HCT116 (cell line): Measurements from ENCODE around the gene ERC1. TPM values are rescaled to one million over a fixed set of nuclear protein-coding genes. Genes with fewer than 3 reads are reported as not detected.

Source experiments
- ATAC-seq: fragments of 200-7000 bp; cut with Tn5 transposase; 2 replicates; pipeline ENCODE4 v1.9.1; 2020; ENCODE audit warnings: mild to moderate bottlenecking, moderate library complexity
- BruUV-seq: library from RNA; stranded (reverse); fragments of 400-500 nt; replicated peaks from 2 replicates; lab custom pipeline; 2021; lab: Mats Ljungman, UMichigan
- CTCF ChIA-PET: fragments of 300-600 bp; sonication (Branson Sonifier 250); formaldehyde crosslinking; loops from one replicate; lab custom pipeline; 2021; ENCODE audit warnings: antibody characterized with exemption; lab: Charles Lee
- POLR2A ChIA-PET: fragments of 300-600, 350-600 bp; sonication (Branson Sonifier 250); formaldehyde crosslinking; loops from one replicate; lab custom pipeline; 2021; ENCODE audit warnings: antibody characterized with exemption; lab: Charles Lee
- RAD21 ChIA-PET, 2 experiments: fragments of 300-600 bp; sonication (Branson Sonifier 250); formaldehyde crosslinking; loops; one replicate each; lab custom pipeline; 2023; ENCODE audit warnings: low total read pairs in 2 of 2; ENCODE audit not compliant: uncharacterized antibody in 2 of 2, unreplicated experiment in 2 of 2, low non-redundant PET in 1 of 2; lab: Charles Lee
- DNase-seq: peaks from one replicate; pipeline ENCODE4 v3.0.0-alpha.2; 2010; ENCODE audit warnings: low read depth, low spot score
- H2AFZ ChIP-seq: fragments of 200-600 bp; shearing (Covaris generic), sonication (generic); 2 replicates; pipeline ENCODE4 v1.6.1; 2017; ENCODE audit warnings: low read depth, mixed run types, mixed read lengths, antibody characterized with exemption, low read length; ENCODE audit not compliant: poor library complexity, severe bottlenecking
- H3K27ac ChIP-seq: 2 replicates; pipeline ENCODE4 v1.5.1; 2012; ENCODE audit warnings: low read depth, low read length
- H3K27me3 ChIP-seq: fragments of 200-600 bp; sonication (generic); 2 replicates; pipeline ENCODE4 v1.6.1; 2016; ENCODE audit warnings: mixed run types, low read length, mixed read lengths; ENCODE audit not compliant: insufficient read depth
- H3K36me3 ChIP-seq, 2 experiments: fragments of 200-500 bp in 1 of 2; fragments of 200-600 bp in 1 of 2; sonication (Bioruptor generic) in 1 of 2; sonication (generic) in 1 of 2; 2 replicates each; pipeline versions ENCODE4 v1.5.1 to v1.6.1; 2014 to 2016; ENCODE audit warnings: low read length in 2 of 2, inconsistent platforms in 1 of 2, mixed read lengths in 1 of 2, mixed run types in 1 of 2; ENCODE audit not compliant: insufficient read depth in 2 of 2, control insufficient read depth in 1 of 2
- H3K4me1 ChIP-seq, 2 experiments: fragments of 200-600 bp in 1 of 2; sonication (generic) in 1 of 2; 2 replicates each; pipeline versions ENCODE4 v1.5.1 to v1.6.1; 2012 to 2017; ENCODE audit warnings: low read length in 2 of 2, inconsistent platforms in 1 of 2, mild to moderate bottlenecking in 1 of 2, mixed read lengths in 1 of 2, mixed run types in 1 of 2, moderate library complexity in 1 of 2; ENCODE audit not compliant: insufficient read depth in 2 of 2, control insufficient read depth in 1 of 2
- H3K4me2 ChIP-seq: fragments of 200-600 bp; sonication (generic); 2 replicates; pipeline ENCODE4 v1.6.1; 2017; ENCODE audit warnings: mixed run types, low read length, mixed read lengths
- H3K4me3 ChIP-seq, 2 experiments: fragments of 200-600 bp in 1 of 2; sonication (generic) in 1 of 2; replicated peaks in 1 of 2; 2 replicates each; pipeline ENCODE4 v1.5.1; 2011 to 2016; ENCODE audit warnings: low read length in 2 of 2, control low read depth in 1 of 2, low read depth in 1 of 2, mild to moderate bottlenecking in 1 of 2, mixed read lengths in 1 of 2, mixed run types in 1 of 2
- H3K79me2 ChIP-seq: fragments of 200-600 bp; sonication (generic); 2 replicates; pipeline ENCODE4 v1.6.1; 2017; ENCODE audit warnings: mild to moderate bottlenecking, mixed run types, low read length, moderate library complexity, mixed read lengths; ENCODE audit not compliant: insufficient read depth
- H3K9ac ChIP-seq: fragments of 200-600 bp; sonication (generic); 2 replicates; pipeline ENCODE4 v1.6.1; 2016; ENCODE audit warnings: low read length, mixed read lengths
- H3K9me2 ChIP-seq: fragments of 200-600 bp; sonication (generic), shearing (Covaris generic); 2 replicates; pipeline ENCODE4 v1.6.1; 2017; ENCODE audit warnings: mixed run types, mild to moderate bottlenecking, moderate library complexity; ENCODE audit not compliant: insufficient read depth
- H3K9me3 ChIP-seq, 2 experiments: fragments of 200-500 bp in 1 of 2; fragments of 200-600 bp in 1 of 2; sonication (Bioruptor generic) in 1 of 2; sonication (generic) in 1 of 2; 2 replicates each; pipeline ENCODE4 v1.6.1; 2014 to 2017; ENCODE audit warnings: low read length in 2 of 2, mixed read lengths in 2 of 2, inconsistent platforms in 1 of 2, low read depth in 1 of 2, mild to moderate bottlenecking in 1 of 2, mixed run types in 1 of 2, moderate library complexity in 1 of 2; ENCODE audit not compliant: control insufficient read depth in 1 of 2, insufficient read depth in 1 of 2
- H4K20me1 ChIP-seq: fragments of 200-600 bp; sonication (generic), shearing (Covaris generic); 2 replicates; pipeline ENCODE4 v1.6.1; 2017; ENCODE audit warnings: mixed run types, mild to moderate bottlenecking, moderate library complexity; ENCODE audit not compliant: insufficient read depth
- CBX3 ChIP-seq: IDR thresholded peaks from 2 replicates; pipeline ENCODE4 v1.6.1; 2012; ENCODE audit warnings: low read depth
- CEBPB ChIP-seq: IDR thresholded peaks from 2 replicates; pipeline ENCODE4 v1.6.1; 2012; ENCODE audit warnings: low read depth
- EGR1 ChIP-seq: IDR thresholded peaks from 2 replicates; pipeline ENCODE4 v1.6.1; 2012; ENCODE audit warnings: low read depth
- ELF1 ChIP-seq: IDR thresholded peaks from 2 replicates; pipeline ENCODE4 v1.6.1; 2012; ENCODE audit warnings: low read depth, borderline replicate concordance
- EZH2phosphoT487 ChIP-seq: fragments of 200-600 bp; IDR thresholded peaks from 2 replicates; pipeline ENCODE4 v1.6.1; 2018; ENCODE audit warnings: antibody characterized with exemption, borderline replicate concordance
- FOSL1 ChIP-seq: IDR thresholded peaks from 2 replicates; pipeline ENCODE4 v1.6.1; 2012; ENCODE audit warnings: low read depth
- POLR2A ChIP-seq: IDR thresholded peaks from 2 replicates; pipeline ENCODE4 v1.7.0; 2011; ENCODE audit warnings: borderline replicate concordance; ENCODE audit not compliant: insufficient read depth, insufficient read length; ENCODE audit errors: extremely low read depth
- POLR2AphosphoS5 ChIP-seq: IDR thresholded peaks from 2 replicates; pipeline ENCODE4 v1.6.1; 2011; ENCODE audit warnings: mild to moderate bottlenecking, low read depth, low read length, moderate library complexity
- SIN3A ChIP-seq: IDR thresholded peaks from 2 replicates; pipeline ENCODE4 v1.6.1; 2012; ENCODE audit warnings: low read depth
- SP1 ChIP-seq: IDR thresholded peaks from 2 replicates; pipeline ENCODE4 v1.6.1; 2012; ENCODE audit warnings: low read depth
- TCF7L2 ChIP-seq: IDR thresholded peaks from 2 replicates; pipeline ENCODE4 v1.7.0; 2011; ENCODE audit warnings: borderline replicate concordance, inconsistent platforms; ENCODE audit not compliant: insufficient read depth, insufficient read length; ENCODE audit errors: extremely low read depth
- YY1 ChIP-seq: IDR thresholded peaks from 2 replicates; pipeline ENCODE4 v1.6.1; 2011; ENCODE audit warnings: low read length, low read depth, moderate library complexity, mild to moderate bottlenecking; ENCODE audit not compliant: insufficient replicate concordance; ENCODE audit errors: extremely low read depth
- ZFX ChIP-seq: fragments of 450-650 bp; IDR thresholded peaks from 2 replicates; pipeline ENCODE4 v1.6.1; 2017
- ZNF274 ChIP-seq: fragments of 200-500 bp; sonication (Bioruptor generic); IDR thresholded peaks from 2 replicates; pipeline ENCODE4 v1.6.1; 2014; ENCODE audit warnings: mild to moderate bottlenecking, low read depth, low read length, inconsistent platforms
- intact Hi-C: fragments of 100-400 bp; cut with micrococcal nuclease; formaldehyde crosslinking; loops from 2 replicates; pipeline ENCODE4 v1.10.0; 2022
- total RNA-seq: library from RNA; stranded (reverse); gene quantifications from one replicate; pipeline ENCODE4 v1.2.1, GENCODE V29; 2021; ENCODE audit not compliant: unreplicated experiment
- TF ChIP-seq, protein P1 (sequence below): IDR thresholded peaks from 2 replicates; pipeline ENCODE4 v1.6.1; 2012

The ERC1 gene
- total RNA-seq, 1 experiment from 2014 or later, result 41.9 TPM

GRCh38 chr12:1007276-1007675 is 16.3 kb downstream of the ERC1 start:
- ATAC-seq, result no peak
- CTCF ChIA-PET, result no interaction called here
- peaks cover 46% of the 10 kb centered on the region for H3K79me2 ChIP-seq
- H3K9me2 ChIP-seq, result no peaks in the 10 kb centered on the region
- intact Hi-C loops, result no loop called here
- H3K4me2 ChIP-seq, result no peak overlapping the region
- no peak overlapping the region for H3K27ac ChIP-seq
- H3K9ac ChIP-seq, result no peak overlapping the region
- no peaks in the 10 kb centered on the region for H3K27me3 ChIP-seq
- BruUV-seq, result no TSS peak
- TF ChIP-seq POLR2A (no peak), ELF1 (no peak), EGR1 (no peak), SIN3A (no peak), TCF7L2 (no peak), FOSL1 (no peak), ZFX (no peak), SP1 (no peak), CBX3 (no peak), POLR2AphosphoS5 (no peak), ZNF274 (no peak), CEBPB (no peak), YY1 (no peak), EZH2phosphoT487 (no peak)
- TF ChIP-seq, protein P1, sequence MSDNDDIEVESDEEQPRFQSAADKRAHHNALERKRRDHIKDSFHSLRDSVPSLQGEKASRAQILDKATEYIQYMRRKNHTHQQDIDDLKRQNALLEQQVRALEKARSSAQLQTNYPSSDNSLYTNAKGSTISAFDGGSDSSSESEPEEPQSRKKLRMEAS, result no peak
- POLR2A ChIA-PET, result no interaction called here
- DNase-seq, result no peak
- RAD21 ChIA-PET, result no interaction called here
- no peak overlapping the region for H2AFZ ChIP-seq
- H3K9me3 ChIP-seq, result no peaks in the 10 kb centered on the region
- no peaks in the 10 kb centered on the region for H3K36me3 ChIP-seq
- H4K20me1 ChIP-seq, result no peaks in the 10 kb centered on the region
- peaks cover 0 to 4% of the 10 kb centered on the region in 2 experiments; a peak in 1 of 4 replicates for H3K4me1 ChIP-seq
- no peak overlapping the region for H3K4me3 ChIP-seq
